GM21367 (cell line): ENCODE data around the gene MRPL18.
A peak's percentile ranks its signal among the peaks of the same experiment; 100 is the strongest.
"Not testable (repeated sequence)": the region's sequence is repeated elsewhere in the genome, so short reads cannot be mapped to it uniquely, and the experiment has no call there.

Experiments
- ATAC-seq: cut with Tn5 transposase; IDR thresholded peaks from one replicate; pipeline ENCODE4 v1.9.1; 2021; ENCODE audit not compliant: unreplicated experiment

The MRPL18 gene

GRCh38 chr6:159772196-159772595, 18.1 kb upstream of the MRPL18 start:
- ATAC-seq, result no peak

- ATAC-seq, result no peak
Observed at GRCh38 chr6:159777240-159777904, 12.9 kb upstream of the MRPL18 start.

GRCh38 chr6:159778131-159778530, 12.1 kb upstream of the MRPL18 start:
- no peak for ATAC-seq

- ATAC-seq, result no peak
Observed at GRCh38 chr6:159778542-159779103, 11.6 kb upstream of the MRPL18 start.

GRCh38 chr6:159788276-159788675, 2.0 kb upstream of the MRPL18 start:
- no peak for ATAC-seq

- ATAC-seq, result no peak
Observed at GRCh38 chr6:159788753-159789376, 1.4 kb upstream of the MRPL18 start.

GRCh38 chr6:159789377-159790148, 704 bp upstream of the MRPL18 start, which contains the start of gene TCP1:
Gene TCP1 (minus strand): TSS chr6:159789602. CDS start chr6:159789468, 134 bp downstream.
- ATAC-seq, result peak; percentile 61

GRCh38 chr6:159790956-159791598, 810 bp downstream of the MRPL18 start:
- ATAC-seq, result no peak

- ATAC-seq, result not testable (repeated sequence)
Observed at GRCh38 chr6:159794976-159795375, 4.7 kb downstream of the MRPL18 start.

GRCh38 chr6:159797554-159797953, 7.3 kb downstream of the MRPL18 start:
- no peak for ATAC-seq

GRCh38 chr6:159800141-159800865, 10.0 kb downstream of the MRPL18 start, which contains the start of gene PNLDC1:
Gene PNLDC1 (plus strand): TSS chr6:159800276. CDS start chr6:159800308, 32 bp downstream.
- no peak for ATAC-seq

GRCh38 chr6:159801935-159802334, 11.7 kb downstream of the MRPL18 start:
- ATAC-seq, result no peak

GRCh38 chr6:159804504-159804903, 14.2 kb downstream of the MRPL18 start:
- ATAC-seq, result no peak

GRCh38 chr6:159805440-159806020, 15.3 kb downstream of the MRPL18 start:
- ATAC-seq, result no peak

GRCh38 chr6:159806021-159806458, 15.8 kb downstream of the MRPL18 start:
- ATAC-seq, result no peak

- no peak for ATAC-seq
Observed at GRCh38 chr6:159807150-159807858, 17.0 kb downstream of the MRPL18 start.

- no peak for ATAC-seq
Observed at GRCh38 chr6:159808647-159809046, 18.4 kb downstream of the MRPL18 start.

GRCh38 chr6:159809149-159809548, 18.9 kb downstream of the MRPL18 start:
- ATAC-seq, result no peak

- no peak for ATAC-seq
Observed at GRCh38 chr6:159813781-159814180, 23.5 kb downstream of the MRPL18 start.
